Fibroblast of skin of back (primary cell): ENCODE results near the gene MRPL32. TPM values are rescaled to one million over a fixed set of nuclear protein-coding genes. Genes with fewer than 3 reads are reported as not detected.
"Not testable (repeated sequence)": the region's sequence is repeated elsewhere in the genome, so short reads cannot be mapped to it uniquely, and the experiment has no call there.

Source experiments
- DNase-seq: peaks from one replicate; pipeline ENCODE4 v3.0.0-alpha.2; 2013
- polyA plus RNA-seq, 2 experiments: library from polyadenylated mRNA; unstranded; fragments of 120-200 nt; gene quantifications; one replicate each; pipeline ENCODE4 v1.2.1, GENCODE V29; 2013; ENCODE audit not compliant: insufficient read length in 2 of 2

Gene MRPL32
- 49.7 TPM for polyA plus RNA-seq (2013, experiment 1 of 2; ENCODE audit: insufficient read length)
- 37.0 TPM for polyA plus RNA-seq (2013, experiment 2 of 2; ENCODE audit: insufficient read length)

DNA sequence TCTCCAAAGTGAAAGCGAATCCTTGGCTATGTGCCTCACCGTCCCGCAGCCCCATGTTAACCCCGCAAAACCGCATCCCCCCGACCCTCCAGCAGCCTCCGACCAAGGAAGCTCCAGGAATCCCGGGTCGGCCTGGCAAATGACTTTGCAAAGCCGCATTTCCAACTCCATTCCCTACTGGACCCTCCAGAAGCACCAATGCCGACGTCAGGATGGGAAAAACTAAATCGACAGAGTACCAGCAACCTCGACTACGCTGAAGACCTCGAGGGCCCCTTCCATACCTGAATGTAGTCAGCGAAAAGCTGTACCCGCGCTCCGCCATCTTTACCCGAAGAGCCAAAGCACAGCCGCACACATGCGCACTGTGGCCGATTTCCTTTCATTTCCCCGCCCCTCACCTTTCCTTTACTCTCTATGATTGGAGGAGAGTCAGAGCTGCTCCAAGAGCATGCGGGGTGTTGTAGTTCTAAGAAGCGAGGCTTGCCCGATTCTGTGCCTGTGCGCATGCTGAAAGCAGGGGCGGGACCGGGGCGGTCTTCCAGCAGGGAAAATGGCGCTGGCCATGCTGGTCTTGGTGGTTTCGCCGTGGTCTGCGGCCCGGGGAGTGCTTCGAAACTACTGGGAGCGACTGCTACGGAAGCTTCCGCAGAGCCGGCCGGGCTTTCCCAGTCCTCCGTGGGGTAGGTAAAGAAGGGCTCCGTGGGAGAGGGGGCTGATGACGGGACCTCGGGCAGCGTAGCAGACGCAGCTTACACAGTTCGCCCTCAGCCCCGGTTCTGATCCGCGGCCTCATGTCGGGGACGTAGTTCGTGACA, at the start of gene MRPL32, which contains the start of gene PSMA2:
Gene MRPL32 (plus strand): TSS at position 543 of the 818 bp plus-strand sequence. CDS start 11 bp downstream, at position 554.
Gene PSMA2 (minus strand): TSS at position 341 of the 818 bp plus-strand sequence. CDS start 16 bp downstream, at position 325.
- DNase-seq: peak; percentile 98

DNA sequence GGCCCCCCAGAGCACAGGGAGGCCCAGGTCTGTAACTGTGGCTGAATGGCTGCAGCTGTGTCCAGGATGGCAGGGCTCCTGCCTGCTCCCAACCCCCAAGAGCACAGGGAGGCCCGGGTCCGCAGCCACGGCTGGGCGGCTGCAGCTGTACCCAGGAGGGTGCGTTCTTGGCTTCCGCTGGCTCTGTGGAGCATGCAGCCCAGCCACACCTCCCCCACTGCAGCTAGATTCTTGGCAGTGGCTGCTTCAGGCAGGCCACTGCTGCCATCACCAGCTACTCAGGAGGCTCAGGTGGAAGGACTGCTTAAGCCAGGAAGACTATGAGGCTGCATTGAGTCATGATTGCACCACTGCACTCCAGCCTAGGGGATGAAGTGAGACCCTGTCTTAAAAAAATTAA, 48.2 kb upstream of the MRPL32 start:
- DNase-seq: no peak

- not testable (repeated sequence) for DNase-seq
Observed at GRCh38 chr7:42885183-42885582, 47.0 kb upstream of the MRPL32 start.

- peak; percentile 11 for DNase-seq
Observed at GRCh38 chr7:42886129-42886528, 46.0 kb upstream of the MRPL32 start.

DNA sequence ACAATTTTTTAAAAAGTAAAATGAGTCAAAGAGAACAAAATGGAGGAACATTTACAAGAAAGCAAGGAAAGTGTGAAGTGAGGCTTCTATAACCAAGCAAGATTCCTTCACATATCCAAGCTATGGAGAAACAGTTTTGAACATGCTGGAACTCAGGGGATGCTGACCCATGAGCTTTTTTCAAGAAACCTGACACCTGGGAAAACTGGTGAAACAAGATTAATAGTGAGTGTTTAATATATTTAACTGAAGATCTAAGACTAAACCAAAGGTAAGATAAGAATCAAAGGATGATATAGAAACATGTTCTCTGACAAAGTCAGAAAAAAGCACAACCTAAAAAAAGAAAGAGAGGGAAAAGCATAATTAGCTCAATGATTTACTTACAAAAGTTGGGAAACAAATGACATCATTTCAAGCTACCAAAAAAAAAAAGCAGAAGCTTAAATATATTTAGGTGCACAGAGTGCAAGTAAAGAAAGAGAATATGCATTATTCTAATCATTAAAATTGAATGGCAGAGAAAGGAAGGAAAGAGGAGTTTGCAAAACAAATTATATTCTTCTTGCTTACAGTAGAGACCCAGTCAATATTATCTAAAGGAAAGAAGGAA, 45.2 kb upstream of the MRPL32 start:
- DNase-seq: no peak

- no peak for DNase-seq
Observed at GRCh38 chr7:42893346-42894240, 38.6 kb upstream of the MRPL32 start.

GRCh38 chr7:42900842-42901241, 31.3 kb upstream of the MRPL32 start:
- no peak for DNase-seq

DNA sequence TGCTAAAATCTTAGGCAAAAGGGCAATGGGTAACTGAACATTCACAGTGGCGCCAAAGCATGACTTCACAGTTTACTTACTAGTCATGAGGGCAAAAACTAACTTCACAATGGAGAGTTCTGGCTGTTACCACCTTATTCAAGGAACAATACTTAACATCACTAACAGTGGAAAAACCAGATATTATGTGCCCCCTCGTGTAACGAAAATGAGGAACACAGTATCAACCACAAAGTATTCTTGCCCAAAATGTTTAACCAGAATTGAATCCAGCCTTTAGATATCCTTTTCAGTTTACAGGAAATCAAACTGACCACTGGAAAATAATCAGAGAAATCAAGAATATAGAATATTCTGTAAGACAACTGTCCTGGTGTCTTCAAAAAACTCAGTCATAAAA, 29.8 kb upstream of the MRPL32 start:
- DNase-seq: no peak

GRCh38 chr7:42906181-42906580, 26.0 kb upstream of the MRPL32 start:
- DNase-seq: no peak

GRCh38 chr7:42907316-42907715, 24.9 kb upstream of the MRPL32 start:
- DNase-seq: no peak

GRCh38 chr7:42910306-42910705, 21.9 kb upstream of the MRPL32 start:
- no peak for DNase-seq

DNA sequence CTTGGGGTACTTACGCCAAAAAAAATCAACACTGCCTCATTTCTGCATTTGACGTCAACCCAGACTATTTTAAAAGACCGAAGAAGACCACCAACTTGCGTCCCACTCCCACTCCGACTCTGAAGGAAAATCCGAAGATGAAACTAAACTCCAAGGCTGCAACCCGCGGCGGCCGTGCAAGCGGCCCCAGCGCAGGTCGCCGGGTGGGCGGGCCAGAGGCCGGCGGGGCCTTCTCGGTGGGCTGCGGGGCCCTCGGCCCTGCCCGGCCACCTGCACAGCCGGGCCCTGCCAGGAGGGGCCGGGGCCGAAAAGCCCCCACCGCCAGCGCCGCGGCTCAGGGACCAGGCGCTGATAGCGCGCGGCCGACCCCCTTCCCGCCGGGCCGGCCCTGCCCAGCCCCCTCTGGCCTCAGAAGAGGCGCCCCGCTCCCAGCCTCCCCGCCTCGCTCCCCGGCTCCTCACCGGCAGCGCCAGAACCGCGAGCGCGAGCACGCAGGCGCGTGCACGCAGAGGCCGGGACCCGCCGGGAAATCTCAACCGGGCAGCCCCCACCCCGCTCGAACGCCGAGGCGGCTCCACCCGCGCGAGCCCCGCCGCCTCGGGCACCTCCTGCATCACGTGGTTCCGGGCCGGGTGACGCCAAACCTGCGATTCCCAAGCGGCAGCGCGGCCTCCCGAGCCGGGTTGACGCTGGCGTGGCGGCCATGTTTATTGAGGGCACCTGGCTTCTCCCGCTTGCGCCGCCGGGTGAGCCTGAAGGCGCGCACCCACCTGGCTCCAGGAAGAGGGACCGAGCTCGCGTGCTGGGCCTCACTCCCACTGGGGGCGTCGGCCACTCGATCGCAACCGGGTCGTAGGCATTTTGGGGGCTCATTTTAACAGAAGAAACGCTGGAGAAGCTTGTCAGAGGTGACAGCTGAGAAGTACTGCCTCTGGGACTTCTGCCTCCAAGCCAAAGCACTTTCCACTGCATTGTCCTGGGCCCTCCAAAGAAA, 20.4 kb upstream of the MRPL32 start, which contains the start of gene C7orf25:
Gene C7orf25 (minus strand): TSS at position 617 of the 994 bp plus-strand sequence. CDS start 1,170 bp downstream, outside the sequence.
- DNase-seq: peak; percentile 94

- DNase-seq: no peak
Observed at GRCh38 chr7:42913591-42913990, 18.6 kb upstream of the MRPL32 start.

DNA sequence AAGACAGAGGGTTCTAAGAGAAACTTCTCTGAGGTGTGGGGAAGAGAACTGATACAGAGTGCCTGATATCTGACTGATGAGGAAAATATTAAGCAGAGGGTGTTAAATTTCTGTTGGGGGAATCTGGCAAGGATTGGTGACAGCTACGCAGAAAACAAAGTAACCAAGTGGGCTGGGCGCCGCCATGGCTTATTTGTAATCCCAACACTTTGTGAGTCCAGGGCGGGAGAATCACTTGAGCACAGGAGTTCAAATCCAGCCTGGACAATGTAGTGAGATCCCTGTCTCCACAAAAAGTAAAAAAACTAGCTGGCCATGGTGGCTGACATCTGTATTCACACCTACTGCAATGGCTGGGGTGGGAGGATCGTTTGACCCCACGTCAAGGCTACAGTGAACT, 18.2 kb upstream of the MRPL32 start:
- no peak for DNase-seq

DNA sequence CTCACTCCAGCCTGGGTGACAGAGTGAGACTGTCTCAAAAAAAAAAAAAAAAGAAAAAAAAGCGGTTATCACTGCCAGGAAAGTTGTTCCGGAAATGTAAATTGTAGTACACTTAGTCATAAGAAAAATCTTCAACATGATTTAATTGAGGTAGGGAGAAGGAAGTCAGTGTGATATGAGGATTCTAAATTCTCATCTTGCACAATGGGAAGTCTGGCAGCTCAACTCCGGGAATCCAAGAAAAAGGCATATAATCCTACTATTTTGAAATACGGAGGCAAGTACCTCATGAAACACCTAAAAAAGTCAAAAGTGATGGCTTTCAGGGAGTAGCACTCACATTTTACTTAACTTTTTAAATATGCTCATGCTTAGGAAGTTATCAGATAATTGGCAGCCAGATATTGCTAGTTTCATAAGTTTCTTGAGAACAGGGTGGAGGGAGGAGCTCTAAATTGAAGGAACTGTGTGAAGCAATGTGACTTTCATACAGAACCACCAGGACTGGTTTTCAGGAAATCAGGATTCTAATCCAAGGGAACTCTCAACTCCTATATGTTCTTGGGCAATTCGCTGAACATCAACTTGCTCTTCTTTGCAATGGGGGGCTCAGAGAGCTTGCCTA, 17.6 kb upstream of the MRPL32 start:
- DNase-seq: peak; percentile 68

- peak; percentile 36 for DNase-seq
Observed at GRCh38 chr7:42915356-42915755, 16.8 kb upstream of the MRPL32 start.

GRCh38 chr7:42922017-42922753, 10.0 kb upstream of the MRPL32 start:
- no peak for DNase-seq

GRCh38 chr7:42924223-42924838, 7.8 kb upstream of the MRPL32 start:
- no peak for DNase-seq

- no peak for DNase-seq
Observed at GRCh38 chr7:42925630-42926029, 6.5 kb upstream of the MRPL32 start.

DNA sequence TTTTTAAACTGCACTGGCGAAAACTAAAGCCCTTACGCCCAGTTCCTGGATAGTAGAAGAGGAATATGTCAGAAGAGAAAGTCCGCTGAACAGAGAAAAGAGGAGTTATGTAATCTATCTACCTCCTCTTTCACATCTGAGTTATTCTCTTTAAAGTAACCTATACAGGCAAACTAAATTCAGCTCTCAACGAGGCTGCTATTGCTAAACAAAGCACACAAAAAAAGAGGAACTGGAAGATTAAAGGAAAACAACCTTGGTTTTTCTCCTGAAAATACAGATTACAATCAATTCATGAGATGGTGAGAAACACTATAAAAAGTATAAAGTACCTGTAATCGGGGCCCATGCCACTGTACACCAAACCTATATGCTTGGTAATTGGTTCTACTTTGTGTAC, 6.0 kb upstream of the MRPL32 start:
- DNase-seq: no peak
